ENCODE results near the gene RGS9. TPM values are rescaled to one million over a fixed set of nuclear protein-coding genes. Genes with fewer than 3 reads are reported as not detected.

Gene RGS9
- total RNA-seq, 1 experiment from 2014 or later, result 8.6 TPM

GRCh38 chr17:65143889-65144604 is 6.9 kb downstream of the RGS9 start (continued):
- no peak for TF ChIP-seq EZH2 (IDR thresholded peaks at IDR 0.05)
- TF ChIP-seq RAD21 (IDR thresholded peaks at IDR 0.05; ENCODE audit: low read depth), result no peak
- TF ChIP-seq TCF7L2 (IDR thresholded peaks at IDR 0.05; ENCODE audit: borderline replicate concordance, extremely low read depth, insufficient read depth, insufficient read length), result no peak
- no peak for TF ChIP-seq ELF1 (IDR thresholded peaks at IDR 0.05; ENCODE audit: borderline replicate concordance, low read depth)

DNA sequence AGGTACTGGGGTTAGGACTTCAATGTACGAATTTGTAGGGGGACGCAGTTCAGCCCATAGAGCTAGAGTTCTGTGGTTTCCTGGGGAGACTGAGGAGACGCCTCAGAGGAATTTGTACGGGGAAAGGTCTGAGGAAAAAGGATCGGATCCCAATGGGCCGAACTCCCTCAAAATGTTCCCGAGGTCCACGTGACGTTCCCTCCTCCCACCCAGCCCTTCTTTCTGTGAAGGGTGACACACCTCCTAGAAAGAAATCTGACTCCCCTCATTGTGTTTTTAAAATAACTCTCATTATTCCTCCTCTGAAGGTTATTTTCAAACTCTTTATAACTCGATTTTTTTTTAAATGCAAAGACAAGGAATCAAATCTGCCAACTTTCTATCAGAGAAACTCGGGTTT is 8.6 kb downstream of the RGS9 start:
- H3K9me3 ChIP-seq (ENCODE audit: control insufficient read depth in 1 of 2, insufficient read depth in 1 of 2, low read depth in 1 of 2, low read length in 2 of 2), result no peaks in the 10 kb centered on the region
- no peak overlapping the region for H3K4me2 ChIP-seq (ENCODE audit: low read length)
- no peak overlapping the region for H3K4me3 ChIP-seq (replicated peaks in 1 of 2; ENCODE audit: low read depth in 1 of 2, low read length in 2 of 2)
- RAD21 ChIA-PET (ENCODE audit: low non-redundant PET in 1 of 2, low total read pairs in 2 of 2, uncharacterized antibody in 2 of 2, unreplicated experiment in 2 of 2), result no interaction called here
- H4K20me1 ChIP-seq (ENCODE audit: insufficient read depth), result no peaks in the 10 kb centered on the region
- no peaks in the 10 kb centered on the region for H3K36me3 ChIP-seq (ENCODE audit: control insufficient read depth in 1 of 2, insufficient read depth in 2 of 2, low read length in 2 of 2)
- POLR2A ChIA-PET, result no interaction called here
- 0 out of 4 replicates have a peak, but pooled peaks cover 3 to 4% of the 10 kb centered on the region in 2 experiments for H3K4me1 ChIP-seq (ENCODE audit: control insufficient read depth in 1 of 2, insufficient read depth in 2 of 2, low read length in 2 of 2)
- BruUV-seq (replicated peaks), result no TSS peak
- no peak for DNase-seq (ENCODE audit: low read depth, low spot score)
- peaks cover 12% of the 10 kb centered on the region; the same call in 1 of the 2 replicates for H3K27me3 ChIP-seq (ENCODE audit: insufficient read depth, low read length)
- no peaks in the 10 kb centered on the region for H3K9me2 ChIP-seq (ENCODE audit: insufficient read depth)
- no peak overlapping the region for H3K9ac ChIP-seq (ENCODE audit: low read length)
- CTCF ChIA-PET, result interaction anchor here (1.8 kb wide), 1 partner anchor 9 kb away, joined by 5 read pairs; the partner anchor contains the start of gene RGS9
- no peak for ATAC-seq
- no peak overlapping the region for H2AFZ ChIP-seq (ENCODE audit: low read depth, low read length, poor library complexity, severe bottlenecking)
- H3K79me2 ChIP-seq (ENCODE audit: insufficient read depth, low read length), result no peaks in the 10 kb centered on the region
- H3K27ac ChIP-seq (ENCODE audit: low read depth, low read length), result no peak overlapping the region
- TF ChIP-seq TCF7L2 (IDR thresholded peaks at IDR 0.05; ENCODE audit: borderline replicate concordance, extremely low read depth, insufficient read depth, insufficient read length), result no peak
- no peak for TF ChIP-seq SRF (IDR thresholded peaks at IDR 0.05; ENCODE audit: low read depth)
- no peak for TF ChIP-seq JUND (IDR thresholded peaks at IDR 0.05)
- TF ChIP-seq ZFX (IDR thresholded peaks at IDR 0.05), result no peak
- TF ChIP-seq SP1 (IDR thresholded peaks at IDR 0.05; ENCODE audit: low read depth), result no peak
- TF ChIP-seq ATF3 (IDR thresholded peaks at IDR 0.05), result no peak
- TF ChIP-seq CEBPB (IDR thresholded peaks at IDR 0.05; ENCODE audit: low read depth), result no peak
- no peak for TF ChIP-seq RAD21 (IDR thresholded peaks at IDR 0.05; ENCODE audit: low read depth)
- TF ChIP-seq CTCF (IDR thresholded peaks at IDR 0.05 in 2 of 3, conservative IDR thresholded peaks at IDR 0.05 in 1 of 3; ENCODE audit: borderline replicate concordance in 1 of 3, insufficient read depth in 1 of 3, low read depth in 2 of 3, low read length in 2 of 3), result no peak
- no peak for TF ChIP-seq ELF1 (IDR thresholded peaks at IDR 0.05; ENCODE audit: borderline replicate concordance, low read depth)
- TF ChIP-seq CBX3 (IDR thresholded peaks at IDR 0.05; ENCODE audit: low read depth), result no peak
- TF ChIP-seq POLR2AphosphoS5 (IDR thresholded peaks at IDR 0.05; ENCODE audit: low read depth, low read length), result no peak
- intact Hi-C loops (cut with micrococcal nuclease), result no loop called here
